HG03442 (cell line): ENCODE data around the gene ADAMTSL1.

Experiments used
- ATAC-seq: cut with Tn5 transposase; IDR thresholded peaks from one replicate; pipeline ENCODE4 v1.9.1; 2021; ENCODE audit warnings: mild to moderate bottlenecking, moderate library complexity; ENCODE audit not compliant: unreplicated experiment

Gene ADAMTSL1

DNA sequence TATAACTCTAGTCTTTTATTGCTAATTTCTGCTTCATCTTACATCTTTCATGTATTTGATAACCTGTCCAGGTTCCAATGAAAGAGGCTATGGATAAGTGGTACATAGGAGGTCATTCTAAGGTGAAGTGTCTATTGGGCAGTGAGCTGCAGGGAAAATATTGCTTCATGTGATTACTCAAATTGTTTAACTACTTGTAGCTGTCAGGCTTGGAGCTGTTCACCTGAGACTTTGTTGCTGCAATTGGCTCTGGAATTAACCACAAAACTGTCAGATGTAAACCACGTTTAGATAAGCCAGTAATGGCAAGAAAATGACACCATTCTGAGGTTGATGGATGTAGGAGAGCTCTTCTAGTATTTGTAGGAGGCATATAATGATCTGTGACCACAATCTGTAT is 26.0 kb downstream of the ADAMTSL1 start:
- no peak for ATAC-seq

DNA sequence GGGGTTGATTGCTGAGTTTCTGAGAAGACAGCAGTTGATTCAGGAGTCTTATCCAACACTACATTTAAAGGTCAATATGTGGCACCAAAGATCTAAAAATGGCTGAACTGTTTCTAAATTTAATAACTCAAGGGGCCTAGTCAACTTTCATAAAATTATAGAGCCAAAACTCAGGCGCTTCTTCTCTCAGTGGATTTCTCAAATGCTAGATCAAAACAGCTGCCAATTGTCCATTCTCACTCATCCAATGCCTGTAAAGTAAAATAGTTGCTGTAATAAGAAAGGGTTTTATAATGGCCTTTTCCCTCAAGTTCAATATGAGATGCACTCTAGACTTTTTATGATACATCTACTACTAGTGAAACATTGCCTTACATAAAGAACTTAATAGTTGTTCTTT is 26.5 kb downstream of the ADAMTSL1 start:
- ATAC-seq: no peak

DNA sequence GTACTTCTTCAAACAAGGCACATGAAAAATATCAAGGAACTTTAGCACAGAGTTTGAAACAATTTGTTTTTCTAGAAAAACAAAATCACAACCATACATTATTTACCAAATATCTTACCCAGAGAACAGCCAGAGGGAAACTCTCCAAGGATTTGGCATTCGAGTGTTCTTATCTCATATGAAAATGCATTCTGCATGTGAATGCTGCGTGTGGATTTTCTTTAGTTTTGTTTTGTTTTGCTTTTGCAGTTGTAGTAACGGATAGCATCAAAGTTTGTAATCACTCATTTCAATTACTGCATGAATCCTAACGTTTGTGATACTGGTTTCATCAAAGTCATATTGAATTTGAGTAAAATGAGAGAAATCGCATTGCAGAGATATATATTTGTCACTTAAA is 28.0 kb downstream of the ADAMTSL1 start:
- no peak for ATAC-seq

DNA sequence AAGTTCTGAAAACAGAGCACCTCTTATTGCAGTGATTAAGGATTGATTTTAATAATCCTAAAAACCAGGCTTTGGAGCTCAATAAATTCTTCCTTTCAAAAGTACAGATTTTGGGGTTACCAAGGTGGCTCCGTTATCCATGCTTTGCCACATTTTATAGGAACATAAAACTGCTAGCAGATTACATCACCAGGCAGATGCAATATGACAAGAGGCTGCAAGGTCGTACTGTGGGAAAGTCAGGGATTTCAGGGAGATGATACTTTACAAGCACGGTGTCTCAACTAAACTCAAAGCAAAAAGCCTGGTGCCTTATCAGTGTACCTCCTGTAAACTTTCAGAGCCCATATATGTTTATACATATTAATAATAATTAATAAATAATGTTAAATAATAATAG is 28.6 kb downstream of the ADAMTSL1 start:
- ATAC-seq: no peak

DNA sequence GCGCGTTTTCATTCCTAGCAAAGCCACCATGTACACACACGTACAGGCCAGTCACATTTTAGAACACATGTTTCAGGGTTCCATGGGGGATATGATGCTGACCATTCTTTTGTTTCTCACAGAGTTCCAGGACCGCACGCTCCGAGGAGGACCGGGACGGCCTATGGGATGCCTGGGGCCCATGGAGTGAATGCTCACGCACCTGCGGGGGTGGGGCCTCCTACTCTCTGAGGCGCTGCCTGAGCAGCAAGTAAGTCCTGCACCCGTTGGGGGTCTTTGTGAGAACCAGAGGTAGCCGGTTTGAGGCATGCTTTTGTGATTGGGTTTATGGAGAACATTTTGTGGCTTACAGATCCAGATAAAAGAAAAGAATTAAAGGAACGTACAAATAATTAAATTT is 30.8 kb downstream of the ADAMTSL1 start:
- no peak for ATAC-seq

DNA sequence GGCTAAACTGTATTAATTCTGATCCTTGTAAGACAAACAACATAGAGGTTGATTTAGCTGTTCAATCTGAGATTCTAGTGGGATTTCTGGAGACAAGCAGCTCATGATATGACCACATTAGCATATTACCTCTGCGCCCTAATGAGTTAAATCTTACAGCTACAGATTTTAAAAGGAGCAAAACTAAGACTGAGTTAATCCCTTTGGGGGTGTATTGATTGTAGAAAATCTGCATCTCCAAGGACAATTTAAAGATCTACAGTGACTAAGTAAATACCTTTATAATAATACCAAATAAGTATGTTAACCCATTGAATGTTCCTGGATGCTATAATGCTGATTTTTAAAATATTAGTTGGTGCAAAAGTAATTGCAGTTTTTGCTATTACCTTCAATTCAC is 33.2 kb downstream of the ADAMTSL1 start:
- ATAC-seq: no peak

DNA sequence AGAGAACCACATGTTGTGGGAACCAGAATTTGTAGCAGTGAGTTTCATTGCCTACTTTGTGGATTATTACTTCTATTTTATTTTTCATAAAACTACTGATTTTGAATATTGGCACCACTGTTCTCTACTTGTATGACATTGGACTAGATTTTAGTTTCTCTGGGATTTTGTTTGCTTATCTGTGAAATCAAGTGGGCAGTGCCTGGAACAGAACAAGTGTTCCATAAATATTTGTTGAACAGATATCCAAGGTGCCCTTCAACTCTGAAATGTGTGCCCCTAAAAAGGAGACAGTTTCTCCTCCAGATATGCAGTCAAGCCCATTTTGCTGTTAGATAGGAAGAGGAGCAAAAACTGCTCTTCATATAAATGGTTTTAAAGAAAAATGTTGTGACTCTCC is 42.6 kb downstream of the ADAMTSL1 start:
- ATAC-seq: no peak

DNA sequence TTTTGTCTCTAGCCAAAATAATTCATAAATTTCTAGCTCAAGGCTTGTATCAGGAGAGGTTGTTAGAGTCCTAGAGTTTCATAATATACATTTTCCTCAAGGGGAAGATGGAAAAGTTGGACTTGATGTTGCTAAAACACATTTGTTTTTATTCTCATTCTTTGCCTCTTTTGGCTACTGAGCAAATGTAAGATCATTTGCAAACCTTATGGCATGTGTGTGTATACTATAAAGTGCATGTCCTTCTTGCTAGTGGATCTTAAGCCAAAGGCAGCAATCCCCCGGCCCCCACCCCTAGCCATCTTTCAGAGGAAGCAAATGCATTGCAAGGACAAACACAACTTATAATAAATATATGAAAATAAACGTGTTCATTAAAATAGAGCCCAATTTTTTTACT is 43.0 kb downstream of the ADAMTSL1 start:
- ATAC-seq: no peak

DNA sequence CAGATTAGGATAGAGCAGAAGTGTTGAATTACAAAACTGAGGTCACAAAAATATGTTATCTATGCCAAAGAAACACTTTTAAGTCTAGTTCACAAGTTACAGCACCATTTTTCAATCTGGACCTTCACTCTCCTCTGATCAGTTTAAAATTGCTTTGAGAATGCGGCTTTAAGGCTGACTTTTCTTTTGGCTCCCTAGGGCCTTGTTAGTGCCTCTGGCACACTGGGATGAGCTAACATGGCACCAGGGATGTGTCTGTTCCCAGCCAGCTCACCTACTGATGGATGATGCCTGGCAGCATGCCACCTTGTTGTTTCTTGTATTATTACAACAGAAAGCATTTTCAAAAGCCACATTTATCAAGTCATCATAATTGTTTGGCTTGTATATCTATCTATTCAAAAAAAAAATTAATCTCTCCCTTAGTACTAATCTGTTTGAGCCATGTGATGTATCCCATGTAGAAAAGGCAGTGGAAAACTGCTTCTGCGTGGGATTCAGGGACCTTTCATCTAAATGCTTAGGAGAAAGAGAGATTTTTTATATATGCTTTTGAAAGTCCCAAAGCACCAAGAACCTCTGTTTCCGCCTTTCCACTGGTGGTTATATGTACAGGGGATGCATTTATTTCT is 46.6 kb downstream of the ADAMTSL1 start:
- ATAC-seq: no peak

DNA sequence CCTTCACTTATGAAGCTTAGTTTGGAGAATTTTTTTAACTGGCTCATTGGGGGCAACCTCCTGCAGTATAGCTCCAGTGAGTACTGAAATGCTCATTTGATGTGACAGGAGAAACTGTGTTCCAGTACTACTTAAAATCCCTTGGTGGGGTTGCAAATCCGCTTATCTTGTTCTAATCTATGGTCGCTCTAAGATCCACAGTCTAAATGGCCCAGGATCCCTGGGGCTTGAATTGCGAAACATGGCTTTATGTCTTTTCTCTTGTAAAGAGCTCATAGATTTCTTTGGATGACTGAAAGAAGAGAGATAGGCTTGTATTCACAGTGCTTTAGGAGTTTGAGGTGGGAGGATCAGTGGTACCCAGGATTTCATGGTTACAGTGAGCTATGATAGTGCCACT is 52.7 kb downstream of the ADAMTSL1 start:
- no peak for ATAC-seq

DNA sequence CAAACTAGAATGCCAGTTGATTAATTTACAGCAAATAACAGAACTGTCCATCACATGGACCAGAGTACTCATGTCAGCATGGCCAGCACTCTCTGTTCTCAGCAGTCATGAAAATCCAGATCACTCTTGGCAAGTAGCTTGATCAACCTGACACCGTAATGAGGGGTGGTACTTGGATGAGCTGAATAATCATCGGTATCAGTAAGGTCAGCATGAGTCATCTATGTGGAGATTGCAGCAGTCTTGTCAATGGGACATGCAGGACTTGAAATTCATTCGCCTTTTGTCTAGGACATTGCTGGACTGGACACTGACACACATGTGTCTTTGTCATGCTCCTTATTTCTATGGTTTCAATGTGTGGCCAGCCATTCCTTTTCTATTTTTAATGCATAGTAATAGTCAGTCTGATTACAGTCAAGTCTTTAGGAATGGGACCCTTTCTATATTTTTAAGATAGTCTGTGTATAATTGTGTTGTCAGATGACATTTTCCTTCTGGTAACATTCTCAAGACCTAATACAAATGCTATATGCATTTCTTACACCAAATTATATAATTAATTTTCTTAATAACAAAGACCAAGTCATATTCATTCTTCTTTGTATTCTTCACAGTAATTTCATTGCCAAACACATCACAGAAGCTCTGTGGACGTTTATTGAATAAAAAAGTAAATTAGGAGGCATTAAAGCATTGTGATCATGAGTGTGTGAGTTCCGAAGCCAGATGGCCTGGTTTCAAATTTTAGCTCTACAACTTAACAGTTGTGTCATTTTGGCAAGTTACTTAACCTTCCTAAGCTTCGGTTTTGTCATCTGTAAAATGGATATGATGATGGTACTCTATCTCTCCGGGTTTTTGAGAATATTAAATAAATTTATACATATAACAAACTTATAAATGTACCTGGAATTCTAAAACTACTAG is 57.4 kb downstream of the ADAMTSL1 start:
- no peak for ATAC-seq

DNA sequence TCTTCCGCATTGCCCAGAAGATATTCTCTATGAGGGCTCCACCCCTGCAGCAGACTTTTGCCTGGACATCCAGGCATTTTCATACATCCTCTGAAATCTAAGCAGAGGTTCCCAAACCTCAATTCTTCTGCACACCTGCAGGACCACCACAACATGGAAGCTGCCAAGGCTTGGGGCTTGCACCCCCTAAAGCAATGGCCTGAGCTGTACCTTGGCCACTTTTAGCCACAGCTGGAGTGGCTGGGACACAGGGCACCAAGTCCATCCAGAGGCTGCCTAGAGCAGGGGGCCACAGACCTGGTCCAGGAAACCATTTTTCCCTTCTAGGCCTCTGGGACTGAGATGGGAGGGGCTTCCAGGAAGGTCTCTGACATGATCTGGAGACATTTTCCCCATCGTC is 60.7 kb downstream of the ADAMTSL1 start:
- no peak for ATAC-seq

DNA sequence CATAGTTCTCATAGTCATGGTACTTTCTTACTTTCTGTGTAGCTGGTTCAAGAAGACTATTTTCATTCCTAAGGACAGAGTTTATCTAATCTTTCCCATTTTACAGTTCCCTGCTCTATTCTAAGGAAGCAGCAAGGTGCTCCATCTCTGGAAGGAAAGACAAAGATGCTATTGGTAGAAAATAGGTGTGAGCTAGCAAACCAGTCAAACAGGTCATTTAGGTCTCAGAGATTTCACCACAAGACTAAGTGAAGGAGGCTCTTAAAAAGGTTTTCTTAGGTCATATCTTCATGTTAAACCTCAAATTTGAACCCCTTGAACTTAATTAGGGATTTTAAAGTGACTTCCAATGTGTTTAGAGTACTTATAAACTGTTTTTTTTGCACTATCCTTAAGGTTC is 62.6 kb downstream of the ADAMTSL1 start:
- no peak for ATAC-seq

DNA sequence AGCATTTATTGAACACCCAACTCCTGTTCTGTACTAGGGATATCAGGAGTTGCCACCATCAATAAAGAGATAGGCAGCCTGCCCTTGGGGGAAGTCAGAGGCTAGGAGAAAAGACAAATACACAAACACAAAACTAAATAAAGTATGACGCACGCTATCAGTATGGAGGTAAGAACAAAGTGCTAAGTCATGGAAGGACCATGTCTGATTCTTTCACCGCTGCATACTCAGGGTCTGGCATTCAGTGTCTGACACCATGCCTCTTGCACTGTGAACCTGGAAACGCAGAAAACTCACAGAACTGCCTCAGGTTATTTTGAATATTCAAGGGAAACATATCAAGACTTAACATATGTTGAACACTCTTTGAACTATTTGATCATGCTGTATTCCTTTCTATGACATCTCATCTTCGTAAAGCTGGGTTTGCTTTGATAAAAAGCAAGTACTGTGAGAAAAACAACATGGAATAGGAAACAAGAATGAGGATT is 65.3 kb downstream of the ADAMTSL1 start:
- no peak for ATAC-seq

DNA sequence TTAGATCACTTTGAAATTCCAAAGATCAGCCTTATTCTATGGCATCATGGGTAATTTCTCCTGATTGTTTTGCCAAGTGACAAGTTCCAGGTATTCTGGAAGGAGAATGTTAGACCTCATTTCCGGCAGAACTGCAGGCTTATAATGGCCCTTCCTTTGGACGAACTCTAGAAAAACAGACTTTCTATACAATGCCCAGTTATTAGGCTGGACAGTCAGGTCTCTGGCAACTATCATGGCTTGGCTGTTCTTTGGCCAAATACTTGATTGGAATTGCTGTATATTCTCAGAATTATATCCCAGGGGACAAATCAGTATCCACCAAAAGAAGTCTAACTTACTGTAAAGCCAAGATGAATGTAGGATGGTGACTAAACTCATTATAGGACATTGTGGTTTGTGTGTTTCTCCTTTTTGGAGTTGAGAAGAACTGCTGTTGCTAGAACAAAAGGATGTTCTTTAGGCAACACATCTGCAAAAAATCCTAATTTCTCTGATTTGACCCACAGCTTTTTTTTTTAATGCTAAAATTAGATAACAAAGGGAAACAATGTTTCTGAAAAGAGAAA is 69.0 kb downstream of the ADAMTSL1 start:
- ATAC-seq: no peak

DNA sequence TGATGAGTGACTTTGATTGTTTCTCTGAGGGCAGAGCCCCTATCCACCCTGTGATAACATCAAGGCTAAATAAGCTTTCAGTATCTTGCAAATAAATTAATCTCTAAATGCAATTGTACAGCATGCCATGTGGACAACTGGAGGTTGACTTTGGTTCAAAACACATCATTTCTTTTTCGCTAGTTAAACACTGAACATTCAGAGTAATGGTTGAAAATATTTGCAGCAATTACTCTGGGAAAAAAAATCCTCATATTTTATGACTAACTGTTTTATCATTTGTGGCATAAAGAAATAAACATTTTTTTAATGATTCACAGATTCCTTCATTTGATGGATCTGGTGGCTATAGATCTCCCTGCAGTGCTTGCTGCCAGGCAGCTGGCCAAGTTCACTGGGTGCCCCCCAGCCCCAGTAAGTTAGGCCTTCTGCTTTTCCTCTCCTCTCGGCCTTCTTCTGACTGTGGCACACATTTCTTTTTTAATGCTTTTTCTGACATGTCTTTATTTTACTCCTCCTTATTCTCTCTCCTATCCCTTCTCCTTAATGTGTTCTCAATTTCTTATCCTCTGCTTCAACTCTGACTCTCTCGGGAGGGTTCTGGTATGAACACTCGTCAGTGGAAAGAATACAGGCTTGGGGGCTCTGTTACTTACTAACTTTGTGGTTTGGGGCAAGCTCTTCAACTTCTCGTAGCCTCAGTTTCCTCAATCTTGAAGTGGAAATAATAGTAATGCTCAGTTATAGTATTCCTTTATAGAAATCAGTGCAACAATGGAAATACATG is 69.6 kb downstream of the ADAMTSL1 start:
- no peak for ATAC-seq

DNA sequence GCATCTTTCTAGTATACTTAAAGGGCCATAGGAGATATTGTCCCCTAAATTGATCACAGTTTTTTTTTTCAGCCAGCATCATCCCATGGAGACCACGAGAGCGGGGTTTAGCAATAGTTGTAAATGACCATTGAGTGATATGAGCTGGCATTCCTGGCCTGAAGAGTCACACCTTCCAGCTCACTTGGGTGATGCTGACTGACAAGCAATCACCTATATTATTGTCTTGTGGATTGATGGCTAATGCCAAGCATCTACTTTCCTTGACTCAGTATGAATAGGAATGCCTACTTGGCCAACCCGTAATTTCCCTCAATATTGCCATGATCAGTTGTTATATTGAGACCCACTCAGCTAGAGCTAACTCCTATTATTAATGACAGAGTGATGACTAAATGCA is 70.5 kb downstream of the ADAMTSL1 start:
- no peak for ATAC-seq

DNA sequence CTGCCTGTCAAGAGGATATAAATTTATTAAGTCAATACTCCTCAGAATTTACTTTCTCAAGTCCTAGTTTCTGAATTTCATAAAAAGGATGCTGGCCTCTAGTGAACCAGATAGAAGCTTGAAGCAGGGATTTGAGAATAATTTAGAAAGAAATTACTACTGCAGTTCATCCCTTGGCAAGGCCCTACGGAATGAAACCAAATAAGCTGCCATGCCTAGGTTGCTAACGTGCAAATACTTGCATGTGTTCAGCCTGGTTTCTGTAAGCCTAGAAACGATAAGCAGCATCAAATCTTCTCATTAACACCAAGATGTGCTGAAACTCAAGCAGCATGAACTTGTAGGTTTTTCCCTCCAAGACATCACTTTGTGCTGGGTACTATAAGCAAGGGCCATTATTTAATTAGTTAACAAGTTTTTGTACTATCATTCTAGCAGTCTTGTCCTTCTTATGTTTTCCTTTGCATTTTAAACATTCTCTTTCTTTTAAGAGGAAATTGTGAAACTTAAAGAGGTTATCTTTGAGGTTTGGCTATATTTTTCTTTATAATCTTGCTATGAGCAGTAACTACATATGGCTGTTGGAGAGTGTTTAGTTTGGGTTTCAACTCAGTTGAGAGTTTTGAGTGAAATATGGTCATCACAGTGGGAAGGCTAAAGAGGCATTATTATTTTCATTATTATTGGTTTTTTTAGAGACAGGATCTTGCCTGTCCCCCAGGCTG is 71.8 kb downstream of the ADAMTSL1 start:
- no peak for ATAC-seq

DNA sequence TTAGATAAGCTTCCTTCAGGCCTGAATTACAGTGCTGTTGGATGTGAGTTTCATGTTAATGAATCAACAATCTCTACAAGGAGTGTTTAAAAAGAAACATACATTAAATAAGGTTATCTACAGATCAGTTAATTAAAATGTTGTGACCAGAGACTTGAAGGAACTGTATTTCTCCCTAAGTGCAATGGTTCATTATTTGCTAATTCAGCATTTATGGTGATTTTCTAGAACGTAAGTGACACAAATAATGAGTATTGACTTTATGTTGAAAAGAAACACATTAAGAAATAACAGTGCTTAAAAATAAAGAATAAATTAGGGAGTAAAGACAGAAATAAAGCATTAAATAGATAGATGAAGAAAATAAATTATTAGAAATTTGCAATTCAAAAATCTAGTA is 74.5 kb downstream of the ADAMTSL1 start:
- no peak for ATAC-seq

DNA sequence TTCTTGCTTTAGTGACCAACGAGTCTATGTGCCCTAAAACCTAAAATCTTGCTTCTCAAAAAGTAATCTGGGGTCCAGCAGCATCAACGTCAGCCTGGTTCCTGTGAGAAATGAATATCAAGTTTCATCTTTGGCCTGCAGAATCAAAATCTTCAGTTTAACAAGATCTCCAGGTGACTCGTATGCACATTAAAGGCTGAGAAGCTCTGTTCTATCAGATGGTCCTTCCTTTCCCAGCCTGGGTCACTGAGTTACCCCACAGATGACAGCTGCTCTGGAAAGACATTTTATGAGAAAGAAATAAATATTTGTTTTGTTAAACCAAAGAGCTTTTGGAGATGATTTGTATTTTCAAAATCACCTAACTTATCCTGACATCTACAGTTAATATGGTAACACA is 75.8 kb downstream of the ADAMTSL1 start:
- ATAC-seq: no peak

DNA sequence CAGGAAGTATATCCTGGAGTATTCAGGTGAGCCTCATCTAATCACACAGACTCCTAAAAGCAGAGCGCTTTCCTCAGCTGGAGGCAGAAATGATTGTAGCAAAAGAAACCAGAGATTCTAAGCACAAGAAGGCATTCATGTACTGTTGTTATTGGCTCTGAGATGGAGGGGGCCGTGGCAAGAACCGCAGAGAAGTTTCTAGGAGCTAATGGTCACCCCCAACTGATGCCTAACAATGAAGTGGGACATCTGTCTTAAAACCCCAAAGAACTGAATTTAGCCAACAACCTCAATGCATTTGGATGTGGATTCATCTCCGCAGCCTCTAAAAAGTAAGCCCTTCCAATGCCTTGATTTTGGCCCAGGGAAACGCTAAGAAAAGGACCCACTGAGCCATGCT is 76.3 kb downstream of the ADAMTSL1 start:
- no peak for ATAC-seq
